PC-3 (cell line): ENCODE results near the gene TCF3.

Experiments
- CTCF ChIP-seq: fragments of 300-600 bp; sonication (generic); conservative IDR thresholded peaks from 2 replicates; pipeline ENCODE4 v1.5.1; 2017; ENCODE audit warnings: antibody characterized with exemption, low read depth, mild to moderate bottlenecking, low read length
- EZH2 ChIP-seq: fragments of 300-600 bp; sonication (generic); IDR thresholded peaks from one replicate; pipeline ENCODE4 v1.6.1; 2017; ENCODE audit warnings: antibody characterized with exemption, mild to moderate bottlenecking, low read length; ENCODE audit not compliant: unreplicated experiment

DNA sequence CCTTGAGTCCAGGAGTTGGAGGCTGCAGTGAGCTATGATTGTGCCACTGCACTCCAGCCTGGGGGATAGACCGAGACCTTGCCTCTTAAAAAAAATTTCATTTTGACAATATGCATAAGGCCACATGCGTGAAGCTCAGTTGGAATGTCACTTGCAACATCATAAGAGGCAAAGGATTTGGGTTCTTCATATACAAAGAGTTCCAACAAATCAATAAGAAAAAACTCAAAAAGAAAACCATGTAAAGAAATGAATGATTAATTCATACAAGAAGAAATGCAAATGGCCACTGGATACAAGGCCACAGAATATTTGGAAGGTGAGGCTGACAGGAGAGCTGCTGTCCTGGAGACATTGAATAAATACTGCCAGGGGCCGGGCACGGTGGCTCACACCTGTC, 9.6 kb upstream of the TCF3 start:
- TF ChIP-seq CTCF (no peak), EZH2 (no peak)
